SH-SY5Y (cell line): ENCODE measurements around the gene GATB.

ENCODE experiments used
- GATA2 ChIP-seq: IDR thresholded peaks from 2 replicates; pipeline ENCODE4 v1.6.1; 2011; ENCODE audit warnings: mild to moderate bottlenecking, low read depth, low read length
- GATA3 ChIP-seq: IDR thresholded peaks from 2 replicates; pipeline ENCODE4 v1.6.1; 2011; ENCODE audit warnings: low read depth, mild to moderate bottlenecking, low read length, moderate library complexity

DNA sequence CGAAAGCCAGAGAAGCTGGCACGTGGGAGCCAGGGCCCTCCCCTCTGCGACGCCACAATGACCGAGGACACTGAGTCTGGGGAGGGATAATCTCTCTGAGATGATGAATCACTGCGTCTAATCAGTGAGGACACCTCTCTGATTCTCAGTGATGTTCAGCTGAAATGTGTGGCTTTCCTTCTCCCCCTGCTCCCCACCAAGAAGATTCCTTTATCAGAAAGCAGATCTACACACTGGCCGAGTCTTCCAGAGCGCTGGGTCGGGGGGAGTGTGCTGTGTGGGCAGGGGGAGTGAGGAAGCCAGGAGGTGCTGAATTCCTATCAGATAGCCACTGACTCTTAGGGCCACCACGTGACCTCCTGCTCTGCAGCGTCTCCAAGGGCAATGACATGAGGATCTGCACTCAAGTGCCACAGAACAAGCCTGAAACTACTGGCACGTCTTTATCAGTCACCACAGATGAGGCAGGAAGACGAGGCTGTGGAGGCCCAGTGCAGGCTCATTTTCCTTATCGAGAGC, 89.2 kb downstream of the GATB start:
- TF ChIP-seq GATA2 (peak; percentile 55; the same call in 1 of the 2 replicates), GATA3 (no peak)
